Measurements from ENCODE around the gene TMEM132D. TPM values are rescaled to one million over a fixed set of nuclear protein-coding genes. Genes with fewer than 3 reads are reported as not detected.
"Not testable (repeated sequence)": the region's sequence is repeated elsewhere in the genome, so short reads cannot be mapped to it uniquely, and the experiment has no call there.

TMEM132D gene
- total RNA-seq, 4 donors from 2014 or later: 0.15 to 0.94 TPM; not detected in 2

DNA sequence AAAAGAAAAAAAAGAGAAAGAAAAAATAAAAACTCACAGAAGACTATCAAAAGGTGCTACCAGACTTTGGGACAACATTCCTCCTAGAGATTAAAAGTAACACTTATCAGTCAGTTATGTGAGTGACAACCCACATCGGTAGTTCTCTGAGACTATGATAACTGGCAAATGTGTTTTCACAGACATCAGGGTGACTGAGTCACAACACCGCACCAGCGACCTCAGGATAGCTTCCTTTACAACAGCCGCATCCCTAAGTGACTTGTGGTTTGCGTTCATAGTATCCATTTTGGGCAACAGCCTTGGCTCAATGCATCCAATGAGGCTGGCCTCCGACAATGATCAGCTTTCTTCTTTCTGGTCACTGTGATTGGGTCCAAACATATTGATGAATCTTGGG lies 359.1 kb downstream of the TMEM132D start:
- H3K36me3 ChIP-seq: no peaks in the 10 kb centered on the region
- no peaks in the 10 kb centered on the region for H3K4me1 ChIP-seq
- no peak for ATAC-seq
- no peaks in the 10 kb centered on the region for H3K9me3 ChIP-seq
- H3K27ac ChIP-seq: no peak overlapping the region
- no peak for TF ChIP-seq EP300 (IDR thresholded peaks at IDR 0.05)
- TF ChIP-seq POLR2A (IDR thresholded peaks at IDR 0.05): no peak
- TF ChIP-seq POLR2AphosphoS5 (IDR thresholded peaks at IDR 0.05): no peak
- TF ChIP-seq, protein P1, sequence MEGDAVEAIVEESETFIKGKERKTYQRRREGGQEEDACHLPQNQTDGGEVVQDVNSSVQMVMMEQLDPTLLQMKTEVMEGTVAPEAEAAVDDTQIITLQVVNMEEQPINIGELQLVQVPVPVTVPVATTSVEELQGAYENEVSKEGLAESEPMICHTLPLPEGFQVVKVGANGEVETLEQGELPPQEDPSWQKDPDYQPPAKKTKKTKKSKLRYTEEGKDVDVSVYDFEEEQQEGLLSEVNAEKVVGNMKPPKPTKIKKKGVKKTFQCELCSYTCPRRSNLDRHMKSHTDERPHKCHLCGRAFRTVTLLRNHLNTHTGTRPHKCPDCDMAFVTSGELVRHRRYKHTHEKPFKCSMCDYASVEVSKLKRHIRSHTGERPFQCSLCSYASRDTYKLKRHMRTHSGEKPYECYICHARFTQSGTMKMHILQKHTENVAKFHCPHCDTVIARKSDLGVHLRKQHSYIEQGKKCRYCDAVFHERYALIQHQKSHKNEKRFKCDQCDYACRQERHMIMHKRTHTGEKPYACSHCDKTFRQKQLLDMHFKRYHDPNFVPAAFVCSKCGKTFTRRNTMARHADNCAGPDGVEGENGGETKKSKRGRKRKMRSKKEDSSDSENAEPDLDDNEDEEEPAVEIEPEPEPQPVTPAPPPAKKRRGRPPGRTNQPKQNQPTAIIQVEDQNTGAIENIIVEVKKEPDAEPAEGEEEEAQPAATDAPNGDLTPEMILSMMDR (IDR thresholded peaks at IDR 0.05): no peak
- peaks cover 17% of the 10 kb centered on the region for H3K27me3 ChIP-seq
- no peak overlapping the region for H3K4me3 ChIP-seq
- WGBS, 2 donors (ENCODE audit: low coverage in 1 of 2): 78 to 94% methylated on average over 3 to 5 of the region's 6 CpGs

DNA sequence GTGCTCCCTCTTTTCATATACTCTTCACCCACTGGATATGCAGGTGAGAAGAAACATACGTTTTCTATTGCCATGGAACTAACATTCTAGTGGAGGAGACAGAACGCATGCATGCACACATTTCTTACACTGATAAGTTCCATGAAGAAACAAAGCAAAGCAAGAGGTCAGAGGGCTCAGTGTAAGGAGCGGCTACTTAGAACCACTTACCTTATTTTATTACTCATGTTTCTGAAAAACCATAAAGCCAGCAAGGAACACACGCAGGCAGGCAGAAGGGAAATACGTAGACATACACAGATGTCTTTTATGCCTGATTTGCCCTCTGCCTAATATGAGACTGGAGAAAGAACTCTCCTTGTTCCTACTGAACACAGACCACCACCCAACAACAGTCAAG lies 362.9 kb downstream of the TMEM132D start:
- ATAC-seq: no peak
- no peak overlapping the region for H3K27ac ChIP-seq
- no peak for TF ChIP-seq POLR2AphosphoS5 (IDR thresholded peaks at IDR 0.05)
- TF ChIP-seq EP300 (IDR thresholded peaks at IDR 0.05): no peak
- TF ChIP-seq, protein P1 (IDR thresholded peaks at IDR 0.05): no peak
- no peak for TF ChIP-seq POLR2A (IDR thresholded peaks at IDR 0.05)
- H3K9me3 ChIP-seq: no peaks in the 10 kb centered on the region
- H3K27me3 ChIP-seq: peaks cover 19% of the 10 kb centered on the region
- H3K4me3 ChIP-seq: no peak overlapping the region
- H3K36me3 ChIP-seq: no peaks in the 10 kb centered on the region
- no peaks in the 10 kb centered on the region for H3K4me1 ChIP-seq
- 64 to 84% methylated on average over 4 to 5 of the region's 5 CpGs for WGBS, 2 donors (ENCODE audit: low coverage in 1 of 2)

DNA sequence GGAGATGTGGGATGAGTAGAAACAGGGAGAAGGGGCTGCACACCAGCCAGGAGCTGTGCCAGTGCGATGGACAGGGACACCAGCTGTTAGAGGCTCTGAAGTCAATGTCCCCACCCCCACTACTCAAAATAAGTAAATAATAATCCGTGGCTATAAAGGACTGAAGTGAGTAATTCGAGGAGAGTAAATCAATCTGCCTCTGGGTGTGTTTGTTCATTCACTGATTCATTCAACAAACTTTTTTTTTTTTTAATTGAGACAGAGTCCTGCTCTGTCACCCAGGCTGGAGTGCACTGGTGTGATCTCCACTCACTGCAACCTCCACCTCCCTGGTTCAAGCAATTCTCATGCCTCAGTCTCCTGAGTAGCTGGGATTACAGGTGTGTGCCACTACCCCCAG lies 363.6 kb downstream of the TMEM132D start:
- no peak overlapping the region for H3K27ac ChIP-seq
- no peak for ATAC-seq
- H3K4me3 ChIP-seq: no peak overlapping the region
- no peaks in the 10 kb centered on the region for H3K36me3 ChIP-seq
- H3K4me1 ChIP-seq: no peaks in the 10 kb centered on the region
- TF ChIP-seq POLR2AphosphoS5 (IDR thresholded peaks at IDR 0.05) (no peak), POLR2A (IDR thresholded peaks at IDR 0.05) (no peak), EP300 (IDR thresholded peaks at IDR 0.05) (no peak)
- TF ChIP-seq, protein P1 (IDR thresholded peaks at IDR 0.05): no peak
- H3K9me3 ChIP-seq: no peaks in the 10 kb centered on the region
- peaks cover 20% of the 10 kb centered on the region for H3K27me3 ChIP-seq
- WGBS, 2 donors (ENCODE audit: low coverage in 1 of 2): 20 to 45% methylated on average over 1 to 2 of the region's 3 CpGs

DNA sequence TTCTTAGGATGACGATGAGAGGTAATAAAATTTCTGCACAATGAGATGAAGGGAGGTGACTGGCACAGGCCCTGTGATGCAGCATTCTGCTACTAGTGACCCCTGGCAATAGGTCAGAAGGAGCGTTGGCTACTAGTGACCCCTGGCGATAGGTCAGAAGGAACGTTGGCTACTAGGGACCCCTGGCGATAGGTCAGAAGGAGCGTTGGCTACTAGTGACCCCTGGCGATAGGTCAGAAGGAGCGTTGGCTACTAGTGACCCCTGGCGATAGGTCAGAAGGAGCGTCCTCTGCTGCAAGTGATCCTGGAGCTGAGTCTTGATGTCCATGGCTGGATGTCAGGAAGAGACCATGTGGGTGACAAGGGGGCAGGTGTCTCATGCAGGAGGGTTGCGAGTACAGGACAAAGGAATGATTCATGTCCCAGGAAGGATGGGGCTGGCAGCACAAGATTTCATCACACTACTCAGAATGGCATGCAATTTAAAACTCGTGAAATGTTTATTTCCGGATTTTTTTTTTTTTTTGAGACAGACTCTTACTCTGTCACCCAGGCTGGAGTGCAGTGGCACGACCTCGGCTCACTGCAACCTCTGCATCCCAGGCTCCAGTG lies 365.0 kb downstream of the TMEM132D start:
- not testable (repeated sequence) for H3K27ac ChIP-seq
- ATAC-seq: peak; percentile 16

DNA sequence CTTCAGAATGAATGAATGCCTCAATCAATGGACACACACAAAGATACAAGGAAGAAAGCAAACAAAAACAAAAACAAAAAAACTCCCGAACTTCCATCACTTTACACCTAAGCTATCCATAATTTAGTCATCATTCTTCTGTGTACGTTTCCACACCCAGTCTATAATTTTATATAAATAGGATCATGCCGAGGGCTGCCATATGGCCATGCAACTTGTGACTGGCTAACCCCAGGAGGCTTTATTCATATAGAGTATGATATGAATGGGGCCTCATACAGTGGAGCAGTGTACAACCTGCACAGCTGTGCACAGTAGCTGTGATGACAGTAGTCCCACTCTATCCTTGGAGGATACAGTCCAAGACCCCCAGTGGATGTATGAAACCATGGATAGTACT lies 365.7 kb downstream of the TMEM132D start:
- H3K27me3 ChIP-seq: peaks cover 25% of the 10 kb centered on the region
- no peak for ATAC-seq
- no peaks in the 10 kb centered on the region for H3K36me3 ChIP-seq
- no peaks in the 10 kb centered on the region for H3K4me1 ChIP-seq
- WGBS, 2 donors (ENCODE audit: low coverage in 1 of 2): 20 to 71% methylated on average over 1 to 3 of the region's 3 CpGs
- no peak overlapping the region for H3K4me3 ChIP-seq
- H3K9me3 ChIP-seq: no peaks in the 10 kb centered on the region
- TF ChIP-seq POLR2AphosphoS5 (IDR thresholded peaks at IDR 0.05) (no peak), POLR2A (IDR thresholded peaks at IDR 0.05) (no peak), EP300 (IDR thresholded peaks at IDR 0.05) (no peak)
- TF ChIP-seq, protein P1 (IDR thresholded peaks at IDR 0.05): no peak
- no peak overlapping the region for H3K27ac ChIP-seq

More for the DNA sequence above, 365.0 kb downstream of the TMEM132D start:
- 74 to 87% methylated on average over 15 of the region's 15 CpGs for WGBS, 2 donors (ENCODE audit: low coverage in 1 of 2)
- H3K4me3 ChIP-seq, H3K4me1 ChIP-seq, H3K9me3 ChIP-seq, H3K36me3 ChIP-seq: not testable (repeated sequence)
- peaks cover 23% of the 10 kb centered on the region for H3K27me3 ChIP-seq

Data from gastroesophageal sphincter (tissue), 4 donors.